Right atrium auricular region (tissue), 2 donors: ENCODE results near the gene RAB5IF. TPM values are rescaled to one million over a fixed set of nuclear protein-coding genes. Genes with fewer than 3 reads are reported as not detected.

Source experiments
- DNase-seq: peaks from one replicate; pipeline ENCODE4 v3.0.0-alpha.2; 2019; ENCODE audit warnings: low spot score
- H3K27ac ChIP-seq, 2 donors: fragments of 200-600 bp; sonication (generic); 1 replicate in 1 of 2; 2 replicates in 1 of 2; pipeline ENCODE4 v1.5.1; 2016 to 2019
- H3K27me3 ChIP-seq, 2 donors: fragments of 200-600 bp; sonication (generic); one replicate each; pipeline versions ENCODE4 v1.5.1 to v1.6.0; 2017 to 2019
- H3K36me3 ChIP-seq: fragments of 200-600 bp; sonication (generic); one replicate; pipeline ENCODE4 v1.5.1; 2016
- H3K4me1 ChIP-seq, 2 donors: fragments of 200-600 bp; sonication (generic); one replicate each; pipeline versions ENCODE4 v1.5.1 to v1.6.0; 2017 to 2019
- H3K4me3 ChIP-seq, 2 donors: fragments of 200-600 bp; sonication (generic); 1 replicate in 1 of 2; 2 replicates in 1 of 2; pipeline ENCODE4 v1.5.1; 2017 to 2019; ENCODE audit warnings: mild to moderate bottlenecking in 1 of 2, moderate library complexity in 1 of 2
- H3K9me3 ChIP-seq, 2 donors: fragments of 200-600 bp; sonication (generic); one replicate each; pipeline ENCODE4 v1.5.1; 2019
- CTCF ChIP-seq, 2 donors: fragments of 200-600 bp; sonication (generic); IDR thresholded peaks; one replicate each; pipeline ENCODE4 v1.5.1; 2019; ENCODE audit warnings: antibody characterized with exemption in 2 of 2
- total RNA-seq, 2 donors: library from RNA; depleted of rRNA; stranded (reverse); fragments of >200 nt; gene quantifications; one replicate each; pipeline ENCODE4 v1.1.0, GENCODE V29; 2016

The RAB5IF gene
- total RNA-seq, 2 donors from 2014 or later, result 70.9 to 83.0 TPM

DNA sequence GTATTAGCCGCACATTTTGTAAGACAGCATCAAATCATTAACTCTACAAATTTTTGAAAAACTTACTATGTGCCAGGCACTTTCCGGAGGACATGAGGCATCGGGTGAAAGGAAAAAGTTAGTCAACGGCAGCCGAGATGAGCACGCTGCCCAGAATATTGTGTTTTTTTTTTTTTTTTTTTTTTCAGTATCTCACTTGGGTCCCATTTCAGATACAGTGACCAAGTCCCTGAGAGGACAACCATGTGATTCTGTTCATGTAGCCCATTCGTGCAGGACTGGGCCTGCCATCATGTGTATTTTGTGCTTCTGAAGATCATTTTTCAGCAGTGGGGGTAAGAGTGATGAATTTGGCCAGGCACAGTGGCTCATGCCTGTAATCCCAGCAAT is 39.1 kb downstream of the RAB5IF start:
- no peak for DNase-seq
- H3K27ac ChIP-seq, result no peak overlapping the region
- no peaks in the 10 kb centered on the region for H3K27me3 ChIP-seq
- H3K36me3 ChIP-seq, result no peaks in the 10 kb centered on the region
- TF ChIP-seq CTCF (IDR thresholded peaks at IDR 0.05), result no peak
- H3K4me3 ChIP-seq, result no peak overlapping the region
- H3K9me3 ChIP-seq, result no peaks in the 10 kb centered on the region
- no peaks in the 10 kb centered on the region for H3K4me1 ChIP-seq

DNA sequence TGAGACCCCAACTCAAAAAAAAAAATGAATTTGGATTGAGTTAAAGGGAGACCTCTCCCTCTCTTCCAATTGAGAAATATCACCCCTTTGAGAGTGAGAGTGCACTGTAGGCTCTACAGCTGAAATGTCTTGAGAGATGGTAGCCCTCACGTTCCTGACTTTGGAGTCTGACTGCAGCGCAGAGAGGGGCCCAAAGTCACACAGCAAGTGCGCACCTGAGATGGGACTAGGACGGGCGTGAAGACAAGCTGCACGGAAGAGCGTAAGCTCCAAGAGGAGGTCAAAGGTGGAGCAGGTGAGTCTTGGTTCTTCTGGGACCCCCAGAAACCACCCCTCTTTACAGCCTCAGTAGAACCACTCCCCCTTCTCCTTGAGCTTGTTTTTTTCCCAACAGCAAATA is 39.8 kb downstream of the RAB5IF start:
- no peak for DNase-seq
- Histone ChIP-seq H3K4me3 (no peak overlapping the region), H3K4me1 (no peaks in the 10 kb centered on the region), H3K27ac (no peak overlapping the region), H3K36me3 (no peaks in the 10 kb centered on the region), H3K9me3 (no peaks in the 10 kb centered on the region), H3K27me3 (no peaks in the 10 kb centered on the region)
- TF ChIP-seq CTCF (IDR thresholded peaks at IDR 0.05), result no peak

GRCh38 chr20:36645998-36646397 is 40.4 kb downstream of the RAB5IF start, which contains the start of gene SLA2:
Gene SLA2 (minus strand): TSS chr20:36646196. CDS start chr20:36641335, 4,861 bp downstream.
- no peaks in the 10 kb centered on the region for H3K4me1 ChIP-seq
- H3K4me3 ChIP-seq, result no peak within 1 kb of the TSS
- peaks cover under 1% of the 10 kb centered on the region for H3K36me3 ChIP-seq
- H3K9me3 ChIP-seq, result no peaks in the 10 kb centered on the region
- no peak within 1 kb of the TSS for H3K27ac ChIP-seq
- no peak for TF ChIP-seq CTCF (IDR thresholded peaks at IDR 0.05)
- no peaks in the 10 kb centered on the region for H3K27me3 ChIP-seq
- no peak for DNase-seq

- Histone ChIP-seq H3K27me3 (no peaks in the 10 kb centered on the region), H3K4me1 (no peaks in the 10 kb centered on the region), H3K36me3 (peaks cover 7% of the 10 kb centered on the region), H3K9me3 (no peaks in the 10 kb centered on the region), H3K4me3 (no peak overlapping the region), H3K27ac (no peak overlapping the region)
- TF ChIP-seq CTCF (IDR thresholded peaks at IDR 0.05), result no peak
- DNase-seq, result no peak
Measured at GRCh38 chr20:36646678-36647077, 41.1 kb downstream of the RAB5IF start.

DNA sequence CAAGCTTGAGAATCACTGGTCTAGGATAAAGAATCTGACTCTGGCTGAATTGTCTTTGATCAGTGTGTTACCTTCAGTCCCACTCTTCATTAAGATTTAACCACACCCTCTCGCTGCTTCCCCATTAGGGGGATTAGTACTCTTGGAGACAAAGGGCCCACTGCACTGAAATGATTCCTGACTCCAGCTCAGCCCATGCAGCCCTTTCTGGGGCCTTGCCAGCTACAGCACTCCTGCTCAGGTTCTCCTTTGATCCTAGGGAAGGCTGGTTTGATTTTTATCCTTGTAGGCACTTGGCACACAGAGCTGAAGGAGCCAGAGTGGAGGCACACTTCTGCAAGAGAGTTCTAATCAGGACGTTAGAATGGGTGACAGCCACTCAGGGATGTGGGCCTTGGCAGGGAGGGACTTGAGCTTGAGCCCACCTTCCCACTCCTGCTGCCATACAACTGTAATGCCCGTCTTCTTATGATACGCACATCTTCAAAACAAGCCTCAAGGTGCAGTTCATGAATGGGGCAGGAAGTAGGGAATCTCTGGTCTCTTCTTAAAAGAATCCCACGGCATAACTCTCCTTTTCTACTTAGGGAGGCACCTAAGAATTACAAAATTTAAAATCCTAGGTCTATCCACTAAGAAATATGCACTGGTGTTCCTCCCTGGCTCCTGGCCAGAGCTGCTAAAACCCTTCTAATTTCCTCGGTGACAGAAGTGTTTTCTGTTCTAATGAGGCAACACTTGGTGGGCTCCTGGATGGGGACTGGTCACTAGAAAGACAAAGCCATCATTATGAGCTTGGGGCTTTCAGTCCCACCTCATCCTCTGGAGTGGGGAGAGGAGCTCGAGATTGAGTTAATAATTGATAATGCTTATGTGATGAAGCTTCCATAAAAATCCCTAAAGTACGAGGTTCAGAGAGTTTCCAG is 41.9 kb downstream of the RAB5IF start:
- Histone ChIP-seq H3K9me3 (no peaks in the 10 kb centered on the region), H3K27ac (no peak overlapping the region), H3K36me3 (peaks cover 14% of the 10 kb centered on the region), H3K4me1 (no peaks in the 10 kb centered on the region), H3K27me3 (no peaks in the 10 kb centered on the region), H3K4me3 (no peak overlapping the region)
- no peak for DNase-seq
- TF ChIP-seq CTCF (IDR thresholded peaks at IDR 0.05), result no peak
